ENCODE measurements around the gene ADCY5. TPM values are rescaled to one million over a fixed set of nuclear protein-coding genes. Genes with fewer than 3 reads are reported as not detected.

The ADCY5 gene
- total RNA-seq, 1 experiment from 2014 or later, result 0.24 TPM

DNA sequence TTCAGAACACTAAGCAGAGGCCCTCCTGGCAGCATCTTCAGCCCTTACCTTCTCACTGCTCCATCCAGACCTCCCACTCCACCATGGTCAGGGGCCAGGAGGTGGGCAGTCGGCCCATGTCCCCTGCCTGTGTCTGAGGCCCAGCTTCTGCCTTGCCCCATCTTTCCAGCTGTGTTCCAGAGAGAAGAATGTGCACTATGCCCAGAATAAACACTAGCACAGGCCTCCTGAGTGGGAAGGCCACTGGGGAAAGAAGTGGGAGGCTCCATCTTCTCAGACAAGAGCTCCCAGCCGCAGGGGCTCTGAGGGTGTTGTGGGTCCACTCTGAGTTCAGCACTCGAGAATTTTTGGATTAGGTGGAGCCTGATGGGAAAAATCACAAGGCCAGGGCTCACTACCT, 44.5 kb downstream of the ADCY5 start:
- H3K36me3 ChIP-seq (ENCODE audit: low read depth), result no peaks in the 10 kb centered on the region
- no peak for TF ChIP-seq EZH2 (IDR thresholded peaks at IDR 0.05; ENCODE audit: low read depth)
- TF ChIP-seq CTCF (conservative IDR thresholded peaks at IDR 0.05), result no peak
- POLR2A ChIA-PET (ENCODE audit: unreplicated experiment), result no interaction called here
- intact Hi-C loops (cut with micrococcal nuclease; ENCODE audit: unreplicated experiment), result no loop called here
- CTCF ChIA-PET, result no interaction called here
- H3K79me2 ChIP-seq (ENCODE audit: low read depth), result no peaks in the 10 kb centered on the region
- no peaks in the 10 kb centered on the region for H3K9me2 ChIP-seq (ENCODE audit: insufficient read depth)
- H3K4me3 ChIP-seq, result no peak overlapping the region
- no peak overlapping the region for H3K4me2 ChIP-seq
- peaks cover 14% of the 10 kb centered on the region for H3K4me1 ChIP-seq (replicated peaks; ENCODE audit: insufficient read depth)
- no peak overlapping the region for H3K27ac ChIP-seq
- H4K20me1 ChIP-seq (ENCODE audit: insufficient read depth), result no peaks in the 10 kb centered on the region
- peaks cover 6% of the 10 kb centered on the region; the same call in 1 of the 2 replicates for H3F3A ChIP-seq (ENCODE audit: insufficient read depth, low read depth)
- H3K9me3 ChIP-seq (ENCODE audit: insufficient read depth, low read depth), result no peaks in the 10 kb centered on the region
- H2AFZ ChIP-seq, result no peak overlapping the region
- DNase-seq, result no peak
- BruUV-seq (replicated peaks), result no TSS peak
- H3K27me3 ChIP-seq (ENCODE audit: insufficient read depth, low read depth), result no peaks in the 10 kb centered on the region

DNA sequence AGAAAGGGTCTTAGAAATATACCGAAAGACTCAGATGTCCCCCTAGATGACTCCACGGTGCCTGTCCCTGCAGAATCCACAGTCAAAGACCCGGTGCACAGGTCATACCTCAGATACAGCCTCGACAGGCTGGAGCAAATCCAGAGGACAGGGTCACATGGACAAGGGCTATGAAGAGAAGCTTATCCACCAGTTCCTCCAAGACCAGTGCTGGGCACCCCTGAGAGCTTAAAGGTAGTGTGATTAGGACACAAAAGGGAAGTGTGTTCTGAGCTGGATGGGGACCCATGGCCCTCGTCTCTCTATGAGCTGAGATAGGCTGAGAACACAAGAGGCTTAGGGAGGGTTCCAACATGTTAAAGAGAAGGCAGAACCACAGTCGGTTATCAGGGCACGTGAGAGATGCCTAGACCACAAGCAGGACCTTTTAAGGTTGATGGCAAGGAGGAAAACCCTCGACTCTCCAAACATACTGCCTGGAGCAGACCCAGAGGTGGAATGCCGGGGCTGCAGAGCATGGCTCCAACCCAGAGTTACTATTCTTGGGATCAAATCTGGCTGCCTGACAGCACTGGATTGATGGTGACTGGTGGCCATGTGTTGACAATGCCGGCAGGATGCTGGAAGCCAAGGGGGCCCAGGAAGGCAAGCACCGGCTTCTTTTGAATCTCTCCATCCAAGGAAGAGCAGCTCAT, 46.9 kb downstream of the ADCY5 start:
- no peaks in the 10 kb centered on the region for H3K79me2 ChIP-seq (ENCODE audit: low read depth)
- no peaks in the 10 kb centered on the region for H3F3A ChIP-seq (ENCODE audit: insufficient read depth, low read depth)
- intact Hi-C loops (cut with micrococcal nuclease; ENCODE audit: unreplicated experiment), result no loop called here
- no peaks in the 10 kb centered on the region for H3K9me3 ChIP-seq (ENCODE audit: insufficient read depth, low read depth)
- H3K36me3 ChIP-seq (ENCODE audit: low read depth), result no peaks in the 10 kb centered on the region
- CTCF ChIA-PET, result no interaction called here
- no peaks in the 10 kb centered on the region for H3K9me2 ChIP-seq (ENCODE audit: insufficient read depth)
- no peaks in the 10 kb centered on the region for H4K20me1 ChIP-seq (ENCODE audit: insufficient read depth)
- H3K27ac ChIP-seq, result no peak overlapping the region
- no peak overlapping the region for H3K4me2 ChIP-seq
- DNase-seq, result no peak
- peaks cover 19% of the 10 kb centered on the region for H3K4me1 ChIP-seq (replicated peaks; ENCODE audit: insufficient read depth)
- TF ChIP-seq EZH2 (IDR thresholded peaks at IDR 0.05; ENCODE audit: low read depth), result no peak
- H3K27me3 ChIP-seq (ENCODE audit: insufficient read depth, low read depth), result no peaks in the 10 kb centered on the region
- no peak overlapping the region for H3K4me3 ChIP-seq
- H2AFZ ChIP-seq, result no peak overlapping the region
- POLR2A ChIA-PET (ENCODE audit: unreplicated experiment), result interaction anchor here (0.6 kb wide), 1 partner anchor 658 kb away, joined by 4 read pairs; no protein-coding TSS in a partner anchor
- BruUV-seq (replicated peaks), result no TSS peak

DNA sequence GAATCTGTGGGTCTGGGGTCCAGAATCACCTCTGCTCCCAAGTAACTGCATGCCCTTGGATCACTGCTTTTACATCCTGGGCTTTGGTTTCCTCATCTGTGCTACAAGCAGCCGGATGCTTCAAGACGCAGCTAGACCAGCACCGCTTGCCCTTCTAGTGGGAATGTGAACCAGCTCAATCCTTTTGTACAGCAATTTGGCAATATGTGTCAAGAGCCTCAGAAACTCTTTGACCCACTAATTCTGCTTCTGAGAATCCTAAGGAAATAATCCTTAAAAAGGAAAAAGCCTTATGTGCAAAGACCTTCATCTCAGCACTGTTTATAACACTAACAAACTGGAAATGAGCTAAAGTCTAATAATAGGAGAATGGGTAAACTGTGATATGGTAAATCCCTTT, 48.7 kb downstream of the ADCY5 start:
- ChIA-PET CTCF (no interaction called here), POLR2A (ENCODE audit: unreplicated experiment) (interaction anchor here (0.7 kb wide), 1 partner anchor 412 kb away, joined by 4 read pairs; no protein-coding TSS in a partner anchor)
- Histone ChIP-seq H3K4me3 (no peak overlapping the region), H3K4me1 (replicated peaks; ENCODE audit: insufficient read depth) (peaks cover 22% of the 10 kb centered on the region), H3K79me2 (ENCODE audit: low read depth) (no peaks in the 10 kb centered on the region), H3K9me3 (ENCODE audit: insufficient read depth, low read depth) (no peaks in the 10 kb centered on the region), H3K9me2 (ENCODE audit: insufficient read depth) (no peaks in the 10 kb centered on the region), H3K4me2 (no peak overlapping the region), H3K27ac (no peak overlapping the region), H2AFZ (no peak overlapping the region), H4K20me1 (ENCODE audit: insufficient read depth) (no peaks in the 10 kb centered on the region), H3F3A (ENCODE audit: insufficient read depth, low read depth) (no peaks in the 10 kb centered on the region), H3K36me3 (ENCODE audit: low read depth) (no peaks in the 10 kb centered on the region), H3K27me3 (ENCODE audit: insufficient read depth, low read depth) (no peaks in the 10 kb centered on the region)
- DNase-seq, result no peak
- BruUV-seq (replicated peaks), result no TSS peak
- TF ChIP-seq EZH2 (IDR thresholded peaks at IDR 0.05; ENCODE audit: low read depth) (no peak), CTCF (conservative IDR thresholded peaks at IDR 0.05) (no peak)
- intact Hi-C loops (cut with micrococcal nuclease; ENCODE audit: unreplicated experiment), result no loop called here
